ENCODE results near the gene MFN2.

The MFN2 gene

DNA sequence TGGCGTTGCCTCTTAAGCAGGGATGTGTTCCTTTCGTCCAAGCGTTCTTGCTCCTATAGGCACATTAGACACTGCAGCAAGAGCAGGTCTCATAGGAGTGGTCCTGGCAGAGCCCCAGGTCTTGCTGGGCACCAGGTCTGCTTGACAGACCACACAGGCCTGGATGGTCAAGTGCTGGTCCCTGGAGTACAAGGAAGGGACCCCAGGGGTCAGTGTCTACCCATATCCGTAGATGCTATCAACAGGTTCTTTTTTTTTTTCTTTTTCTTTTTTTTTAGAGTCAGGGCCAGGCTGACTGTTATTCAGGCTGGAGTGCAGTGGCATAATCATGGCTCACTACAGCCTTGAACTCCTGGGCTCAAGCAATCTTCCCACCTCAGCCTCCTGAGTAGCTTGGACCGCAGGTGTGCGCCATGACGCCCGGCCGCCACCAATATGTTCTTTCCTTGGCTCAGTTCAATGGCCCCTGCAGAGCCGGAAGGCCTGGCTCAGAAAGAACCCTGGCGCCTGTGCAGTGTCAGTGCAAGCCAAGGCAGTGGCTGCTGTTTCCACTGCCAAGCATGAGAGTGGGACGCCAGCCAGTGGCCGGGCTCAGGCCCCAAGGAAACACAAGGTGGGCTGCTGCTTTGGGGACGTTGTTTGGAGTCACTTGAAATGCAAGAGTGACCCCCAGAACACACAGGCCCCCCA, 72.9 kb downstream of the MFN2 start:
- DNase-seq: no peak

DNA sequence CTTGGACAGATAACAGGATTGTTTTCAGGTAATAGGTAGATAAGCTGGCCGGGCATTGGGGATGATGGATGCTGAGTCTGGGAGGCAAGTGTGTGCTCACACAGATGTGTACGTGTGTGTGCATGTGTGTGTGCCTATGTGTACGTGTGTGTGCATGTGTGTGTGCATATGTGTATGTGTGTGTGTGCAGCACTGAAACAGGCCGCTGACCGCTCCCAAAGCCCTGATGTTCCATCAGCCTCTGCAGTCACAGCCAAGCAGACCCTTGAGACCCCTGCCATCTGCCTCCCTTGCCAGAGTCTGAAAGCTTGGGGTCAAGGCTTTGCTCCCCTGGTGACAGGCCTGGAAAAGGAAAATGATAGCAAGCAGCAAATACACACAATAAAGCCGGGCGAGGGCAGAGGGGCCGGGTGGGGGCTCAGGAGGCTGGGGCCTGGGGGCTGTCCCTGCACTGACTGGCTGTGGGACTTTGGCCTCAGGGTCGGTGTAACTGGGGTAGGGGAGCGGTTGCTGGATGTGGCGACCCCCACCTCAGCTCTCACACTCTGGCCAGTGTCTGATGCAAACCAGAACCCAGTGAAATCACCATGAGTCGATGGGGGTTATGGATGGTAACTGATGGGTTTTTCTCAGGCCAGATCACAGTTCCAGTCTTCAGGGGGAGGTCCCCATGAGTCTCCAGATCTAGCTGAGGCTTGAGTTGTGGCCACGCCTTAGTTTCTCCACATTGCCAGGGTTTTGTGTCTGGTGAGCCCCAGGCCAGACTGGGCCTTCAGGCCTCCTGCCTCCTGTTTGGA, 73.7 kb downstream of the MFN2 start:
- DNase-seq: peak; percentile 53

DNA sequence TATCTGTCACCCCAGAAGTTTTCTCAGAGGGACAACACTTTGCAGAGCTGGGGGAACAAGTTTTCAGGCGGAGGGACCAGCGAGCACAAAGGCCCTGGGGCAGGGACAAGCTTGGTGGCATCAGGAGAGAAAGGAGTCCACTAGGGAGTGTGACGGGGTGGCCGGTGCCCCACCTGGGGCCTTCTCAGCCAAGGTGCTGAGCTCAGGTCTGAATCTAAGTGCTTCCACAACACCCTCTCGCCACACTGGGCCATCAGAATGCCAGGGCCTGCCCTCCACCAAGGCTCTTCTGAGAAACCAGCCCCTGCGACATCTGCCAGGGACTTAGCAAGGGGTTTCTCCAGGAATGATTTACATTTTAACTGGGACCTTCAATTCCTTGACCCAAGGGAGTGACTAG, 75.0 kb downstream of the MFN2 start:
- no peak for DNase-seq

DNA sequence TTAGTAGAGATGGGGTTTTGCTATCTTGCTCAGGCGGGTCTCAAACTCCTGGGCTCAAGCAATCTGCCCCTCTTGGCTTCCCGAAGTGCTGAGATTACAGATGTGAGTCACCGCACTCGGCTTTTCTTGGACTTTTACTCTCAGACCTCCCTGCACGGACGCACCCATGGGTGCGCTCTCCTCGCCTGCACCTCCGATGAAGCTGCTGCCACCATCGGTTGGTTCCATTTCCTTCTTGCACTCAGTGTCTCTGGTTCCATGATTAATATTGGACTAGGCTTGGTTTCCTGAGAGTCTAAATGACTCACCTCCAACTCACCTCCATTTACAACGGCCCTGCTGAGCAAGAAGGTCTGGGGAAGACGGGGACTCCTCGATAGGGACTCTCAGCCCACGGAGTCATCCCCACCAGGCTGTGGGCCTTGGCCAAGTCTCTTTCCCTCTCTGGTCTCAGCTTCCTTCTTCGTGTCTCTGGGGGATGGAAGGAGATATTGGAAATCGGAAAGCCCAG, 76.1 kb downstream of the MFN2 start:
- no peak for DNase-seq

DNA sequence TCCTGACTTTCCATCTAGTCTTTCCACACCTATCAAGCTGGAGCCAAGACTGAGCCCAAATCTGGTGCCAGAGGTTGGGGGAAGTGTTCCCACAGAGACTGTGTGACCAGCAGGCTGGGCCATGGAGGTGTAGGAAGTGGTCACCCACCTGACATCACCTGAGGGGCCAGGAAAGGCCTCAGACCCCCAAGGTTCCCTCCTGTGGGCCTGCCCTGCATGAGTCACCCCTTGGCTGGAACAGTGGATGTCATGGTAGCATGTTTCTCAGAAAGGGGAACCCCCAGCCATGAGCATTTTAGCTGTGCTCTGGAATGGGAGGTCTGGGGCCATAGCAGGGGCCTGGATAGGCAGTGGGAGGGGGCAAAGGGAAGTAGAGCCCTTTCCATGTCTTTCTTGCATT, 77.1 kb downstream of the MFN2 start:
- DNase-seq: no peak

DNA sequence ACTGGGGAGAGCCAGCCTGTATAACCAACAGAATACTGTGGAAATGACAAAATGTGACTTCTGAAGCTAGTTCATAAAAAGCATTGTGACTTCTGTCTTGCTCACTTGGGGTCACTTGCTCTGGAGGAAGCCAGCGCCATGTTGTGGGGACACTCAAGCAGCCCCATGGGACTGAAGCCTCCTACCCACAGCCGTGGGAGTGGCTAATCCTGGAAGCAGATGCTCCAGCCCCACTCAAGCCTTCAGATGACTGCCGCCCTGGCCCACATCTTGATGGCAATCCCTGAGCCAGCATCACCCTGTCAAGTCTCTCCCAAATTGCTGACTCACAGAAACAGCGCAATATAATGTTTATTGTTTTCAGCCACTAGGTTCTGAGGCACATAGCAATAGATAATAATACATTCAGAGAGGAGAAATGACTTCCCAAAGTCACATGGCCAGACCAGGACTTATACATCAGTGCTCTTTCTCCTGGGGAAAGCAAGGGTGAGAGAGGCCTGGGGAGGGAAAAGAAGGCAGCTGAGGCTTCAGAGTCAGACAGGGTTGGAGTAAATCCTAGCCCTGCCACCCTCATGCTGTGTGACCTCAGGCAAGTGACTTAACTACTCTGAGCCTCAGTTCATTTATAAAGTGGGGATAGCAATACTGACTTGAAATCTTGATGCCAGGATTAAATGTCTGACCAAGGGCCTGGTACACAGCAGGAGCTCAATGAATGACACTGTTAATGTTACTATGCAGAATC, 77.9 kb downstream of the MFN2 start:
- no peak for DNase-seq

DNA sequence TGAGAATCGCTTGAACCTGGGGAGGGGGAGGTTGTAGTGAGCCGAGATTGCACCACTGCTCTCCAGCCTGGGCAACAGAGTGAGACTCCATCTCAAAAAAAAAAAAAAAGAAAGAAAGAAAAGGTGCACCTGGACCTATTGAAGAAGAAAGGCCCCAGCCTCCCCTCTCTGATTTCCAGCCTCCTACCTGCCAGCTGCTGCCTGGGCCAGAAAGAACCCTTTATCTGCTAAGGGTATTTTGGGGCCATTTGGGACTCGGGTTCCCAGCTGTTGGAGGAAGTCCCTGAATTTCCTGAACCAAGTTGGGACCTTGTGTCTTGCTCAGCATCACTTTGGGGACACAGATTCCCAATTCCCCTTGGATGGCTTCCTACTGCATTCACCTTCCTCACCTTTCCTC, 79.0 kb downstream of the MFN2 start:
- no peak for DNase-seq

DNA sequence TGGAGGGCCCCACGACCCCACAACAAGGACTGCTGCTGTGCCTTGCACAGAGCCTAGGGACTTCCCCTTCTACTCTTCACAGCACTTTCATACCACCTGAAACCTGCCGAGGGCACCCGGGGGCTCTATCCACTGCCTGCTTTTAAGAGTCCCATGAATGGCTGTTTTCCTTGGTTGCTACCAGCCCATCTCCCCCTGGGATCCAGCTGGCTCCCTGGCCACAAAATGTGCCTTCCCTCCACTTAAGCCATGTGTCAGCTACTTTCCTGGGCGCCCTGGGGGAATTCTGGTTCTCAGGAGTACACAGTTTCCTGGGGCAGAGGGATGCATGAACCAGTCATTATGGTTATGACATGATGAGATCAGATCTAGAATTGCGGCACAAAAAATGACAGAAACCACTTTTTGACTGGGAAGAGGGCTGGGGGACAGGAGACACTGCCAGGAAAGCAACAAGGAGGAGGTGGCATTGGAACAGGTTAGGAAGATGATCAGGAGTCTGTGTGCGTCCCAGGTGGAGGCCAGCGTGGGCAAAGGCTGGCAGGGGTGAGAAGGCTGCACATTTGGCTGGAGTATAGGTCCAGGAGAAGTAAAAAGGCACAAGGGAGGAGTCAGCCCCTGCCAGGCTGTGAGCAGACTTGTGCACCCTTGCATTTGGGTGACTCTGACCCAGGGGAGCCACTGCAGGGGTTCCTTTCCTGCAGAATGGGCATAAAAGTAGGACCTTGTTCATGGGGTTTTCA, 79.6 kb downstream of the MFN2 start:
- peak; percentile 72 for DNase-seq

DNA sequence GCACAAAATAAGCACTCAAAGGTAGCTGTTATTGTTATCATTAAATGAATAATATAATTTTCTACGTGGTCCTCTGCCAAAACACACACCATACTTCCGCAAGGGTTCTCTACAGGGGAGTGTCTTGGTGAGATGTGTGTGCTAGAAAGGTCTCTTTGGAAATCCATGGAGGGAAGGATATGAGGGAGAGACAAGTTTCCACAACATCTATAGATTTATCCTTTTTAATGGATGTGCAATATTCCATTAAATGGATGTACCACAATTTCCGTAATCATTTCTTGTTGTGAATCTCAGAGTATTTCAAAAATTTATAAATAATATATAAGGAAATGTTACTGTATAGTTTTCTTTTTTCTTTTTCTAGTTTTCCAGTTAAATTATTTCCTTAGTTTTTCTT, 80.3 kb downstream of the MFN2 start:
- DNase-seq: no peak

Data from activated CD8-positive, alpha-beta memory T cell treated with anti-CD3 and anti-CD28 coated beads for 24 hours (primary cell).